Kidney (tissue), 14 donors: ENCODE results near the gene CHN2. TPM values are rescaled to one million over a fixed set of nuclear protein-coding genes. Genes with fewer than 3 reads are reported as not detected.

Source experiments
- DNase-seq, 5 donors: peaks; one replicate each; pipeline ENCODE4 v3.0.0-alpha.2; 2013 to 2020
- FAIRE-seq: peaks from 2 replicates; lab custom pipeline; 2012; peaks lifted over from hg19 to GRCh38; lab: Jason Lieb, UNC
- H3K27ac ChIP-seq, 2 donors: one replicate each; pipeline ENCODE4 v1.7.0; 2013; ENCODE audit warnings: low read depth in 2 of 2, low read length in 2 of 2, inconsistent platforms in 1 of 2
- H3K27me3 ChIP-seq: one replicate; pipeline ENCODE4 v1.7.1; 2013; ENCODE audit warnings: low read length, inconsistent platforms; ENCODE audit not compliant: control insufficient read depth, insufficient read depth
- H3K36me3 ChIP-seq, 3 donors: one replicate each; pipeline versions ENCODE4 v1.7.0 to v1.7.1; 2013; ENCODE audit warnings: low read length in 3 of 3, control low read depth in 1 of 3, inconsistent platforms in 1 of 3; ENCODE audit not compliant: insufficient read depth in 3 of 3, control insufficient read depth in 2 of 3
- H3K4me1 ChIP-seq, 3 donors: one replicate each; pipeline versions ENCODE4 v1.7.0 to v1.7.1; 2013; ENCODE audit warnings: low read length in 3 of 3, inconsistent platforms in 1 of 3, low read depth in 1 of 3; ENCODE audit not compliant: control insufficient read depth in 2 of 3, insufficient read depth in 2 of 3
- H3K4me3 ChIP-seq, 3 donors: one replicate each; pipeline versions ENCODE4 v1.7.0 to v1.8.1; 2013; ENCODE audit warnings: low read length in 3 of 3, control low read depth in 1 of 3, inconsistent platforms in 1 of 3
- H3K9ac ChIP-seq, 3 donors: one replicate each; pipeline versions ENCODE4 v1.7.0 to v1.7.1; 2013; ENCODE audit warnings: low read length in 3 of 3, control low read depth in 1 of 3, inconsistent platforms in 1 of 3
- H3K9me3 ChIP-seq, 3 donors: one replicate each; pipeline versions ENCODE4 v1.7.0 to v1.7.1; 2013; ENCODE audit warnings: low read length in 3 of 3, control low read depth in 1 of 3, inconsistent platforms in 1 of 3; ENCODE audit not compliant: control insufficient read depth in 2 of 3, insufficient read depth in 1 of 3
- intact Hi-C: fragments of 100-400 bp; cut with DNase I; formaldehyde crosslinking; loops from one replicate; pipeline ENCODE4 v1.11.1; 2022
- polyA plus RNA-seq: library from polyadenylated mRNA; stranded (reverse); fragments of 350-450 nt; fragmentation: Illumina TruSeq; extraction: RNeasy Lipid Tissue Mini Kit (QIAGEN cat#74804); gene quantifications from one replicate; pipeline ENCODE4 v1.2.3, GENCODE V29; 2014; ENCODE audit warnings: low read depth, low replicate concordance; ENCODE audit not compliant: insufficient read depth
- total RNA-seq: library from RNA; stranded (reverse); fragmentation: NEBNext Ultra II Directional; extraction: Animal tissue kit (Norgen Biotek cat#: 25700); gene quantifications from one replicate; pipeline ENCODE4 v1.2.1, GENCODE V29; 2021
- TF ChIP-seq, protein P1 (sequence below): IDR thresholded peaks from 3 replicates; pipeline ENCODE4 v1.5.1; 2012; ENCODE audit warnings: mild to moderate bottlenecking, moderate library complexity, borderline replicate concordance; ENCODE audit not compliant: insufficient read depth; ENCODE audit errors: extremely low read depth
- donor health status: control.
- donor health status: control.
- donor health status: control.
- donor health status: control.
- donor health status: control.
- donor health status: DM: yes; HTN: yes; CAD: no.
- donor health status: Normal renal cell carcinoma (clear cell type).

The CHN2 gene
- total and polyA plus RNA-seq, 2 donors from 2014 or later: 7.4 to 22.5 TPM

DNA sequence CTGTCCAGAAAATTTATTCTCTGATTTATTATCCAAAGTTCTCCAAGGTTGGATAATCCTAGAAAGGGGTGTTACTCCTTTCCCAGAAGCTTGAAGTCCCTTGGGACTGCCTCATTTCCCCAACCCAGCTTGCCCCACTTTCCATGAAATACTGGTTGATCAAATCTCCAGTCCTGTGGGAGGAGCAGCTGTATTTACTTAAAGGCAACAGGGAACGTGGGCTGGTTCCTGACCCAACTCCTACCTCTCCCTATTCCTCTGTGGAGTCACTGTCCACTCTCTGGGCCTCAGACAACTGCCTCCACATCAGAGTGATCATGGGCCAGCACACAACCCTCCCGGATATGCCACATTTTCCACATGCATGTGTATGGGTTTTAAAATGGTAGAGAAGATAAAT lies 202.8 kb downstream of the CHN2 start:
- Histone ChIP-seq H3K4me3 (no peak overlapping the region), H3K27ac (no peak overlapping the region), H3K9ac (no peak overlapping the region), H3K9me3 (no peaks in the 10 kb centered on the region), H3K36me3 (peaks cover 0 to 5% (median 0%) of the 10 kb centered on the region in 3 donors), H3K27me3 (no peaks in the 10 kb centered on the region), H3K4me1 (no peaks in the 10 kb centered on the region)
- DNase-seq (no peak), FAIRE-seq (no peak)
- TF ChIP-seq, protein P1, sequence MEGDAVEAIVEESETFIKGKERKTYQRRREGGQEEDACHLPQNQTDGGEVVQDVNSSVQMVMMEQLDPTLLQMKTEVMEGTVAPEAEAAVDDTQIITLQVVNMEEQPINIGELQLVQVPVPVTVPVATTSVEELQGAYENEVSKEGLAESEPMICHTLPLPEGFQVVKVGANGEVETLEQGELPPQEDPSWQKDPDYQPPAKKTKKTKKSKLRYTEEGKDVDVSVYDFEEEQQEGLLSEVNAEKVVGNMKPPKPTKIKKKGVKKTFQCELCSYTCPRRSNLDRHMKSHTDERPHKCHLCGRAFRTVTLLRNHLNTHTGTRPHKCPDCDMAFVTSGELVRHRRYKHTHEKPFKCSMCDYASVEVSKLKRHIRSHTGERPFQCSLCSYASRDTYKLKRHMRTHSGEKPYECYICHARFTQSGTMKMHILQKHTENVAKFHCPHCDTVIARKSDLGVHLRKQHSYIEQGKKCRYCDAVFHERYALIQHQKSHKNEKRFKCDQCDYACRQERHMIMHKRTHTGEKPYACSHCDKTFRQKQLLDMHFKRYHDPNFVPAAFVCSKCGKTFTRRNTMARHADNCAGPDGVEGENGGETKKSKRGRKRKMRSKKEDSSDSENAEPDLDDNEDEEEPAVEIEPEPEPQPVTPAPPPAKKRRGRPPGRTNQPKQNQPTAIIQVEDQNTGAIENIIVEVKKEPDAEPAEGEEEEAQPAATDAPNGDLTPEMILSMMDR: no peak
- intact Hi-C loops: no loop called here

DNA sequence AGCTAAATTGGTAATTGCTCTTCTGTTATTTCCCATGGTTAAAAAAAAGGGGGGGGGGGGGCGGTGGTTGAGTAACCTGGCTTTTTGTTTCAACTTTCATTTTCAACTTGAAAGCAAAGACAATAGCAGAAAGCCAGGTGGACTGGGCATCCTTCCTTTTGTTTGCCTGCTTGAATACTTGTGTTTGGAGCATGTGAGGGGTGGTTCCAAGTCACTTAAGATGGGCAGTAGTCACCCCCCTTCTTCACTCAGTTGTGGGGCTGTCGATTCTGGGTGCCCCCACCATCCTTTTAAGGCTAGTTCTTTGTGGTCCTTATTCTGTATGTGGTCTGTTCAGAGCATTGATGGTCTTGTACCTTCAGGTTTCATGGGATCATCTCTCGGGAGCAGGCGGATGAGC lies 203.4 kb downstream of the CHN2 start:
- intact Hi-C loops: no loop called here
- TF ChIP-seq, protein P1: no peak
- Histone ChIP-seq H3K36me3 (peaks cover 0 to 5% (median 0%) of the 10 kb centered on the region in 3 donors), H3K27me3 (no peaks in the 10 kb centered on the region), H3K9ac (no peak overlapping the region), H3K9me3 (no peaks in the 10 kb centered on the region), H3K4me1 (no peaks in the 10 kb centered on the region), H3K27ac (no peak overlapping the region), H3K4me3 (no peak overlapping the region)
- no peak for DNase-seq
- FAIRE-seq: no peak

DNA sequence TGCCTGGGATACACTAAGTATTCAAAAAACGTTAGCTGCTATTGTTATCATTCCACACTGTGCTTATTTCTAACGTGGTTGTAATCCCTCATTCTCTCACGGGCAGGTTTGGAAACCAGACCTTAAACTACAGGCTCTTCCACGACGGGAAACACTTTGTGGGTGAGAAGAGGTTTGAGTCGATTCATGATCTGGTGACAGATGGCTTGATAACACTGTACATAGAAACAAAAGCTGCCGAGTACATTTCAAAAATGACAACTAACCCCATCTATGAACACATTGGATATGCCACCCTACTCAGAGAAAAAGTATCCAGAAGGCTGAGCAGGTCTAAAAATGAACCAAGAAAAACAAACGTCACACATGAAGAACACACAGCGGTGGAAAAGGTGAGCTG lies 205.9 kb downstream of the CHN2 start:
- intact Hi-C loops: no loop called here
- TF ChIP-seq, protein P1: no peak

DNA sequence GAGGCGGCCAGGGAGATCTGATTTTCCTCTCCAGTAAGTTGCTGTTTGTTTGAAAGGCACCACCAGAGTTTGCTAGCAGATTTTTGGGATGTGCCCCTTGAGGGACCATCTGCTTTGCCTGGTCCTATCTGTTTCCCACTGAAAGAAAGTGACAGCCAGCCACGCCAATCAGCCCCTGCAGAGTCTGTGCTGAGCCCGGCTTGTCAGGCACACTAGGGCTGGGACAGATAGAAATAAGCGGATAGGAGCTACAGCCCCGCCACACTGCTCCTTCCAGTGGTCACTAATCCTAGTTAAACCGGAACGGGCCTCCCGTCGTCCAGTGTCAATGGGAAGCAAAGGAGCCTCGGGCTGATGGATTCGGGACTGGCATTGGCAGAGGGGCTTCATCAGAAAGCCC lies 207.2 kb downstream of the CHN2 start:
- Histone ChIP-seq H3K9me3 (no peaks in the 10 kb centered on the region), H3K36me3 (peaks cover 0 to 5% (median 0%) of the 10 kb centered on the region in 3 donors), H3K27me3 (no peaks in the 10 kb centered on the region), H3K4me3 (no peak overlapping the region), H3K27ac (no peak overlapping the region), H3K9ac (no peak overlapping the region), H3K4me1 (no peaks in the 10 kb centered on the region)
- intact Hi-C loops: no loop called here
- DNase-seq (no peak), FAIRE-seq (no peak)
- TF ChIP-seq, protein P1: no peak

More for the DNA sequence above, 205.9 kb downstream of the CHN2 start:
- FAIRE-seq (no peak), DNase-seq (no peak)
- Histone ChIP-seq H3K9me3 (no peaks in the 10 kb centered on the region), H3K4me1 (no peaks in the 10 kb centered on the region), H3K27me3 (no peaks in the 10 kb centered on the region), H3K36me3 (peaks cover 0 to 5% (median 0%) of the 10 kb centered on the region in 3 donors), H3K4me3 (no peak overlapping the region), H3K9ac (no peak overlapping the region), H3K27ac (no peak overlapping the region)
